Neural cell (in vitro differentiated cells): Measurements from ENCODE around the gene CHMP4B. TPM values are rescaled to one million over a fixed set of nuclear protein-coding genes. Genes with fewer than 3 reads are reported as not detected.

Experiments
- H2AFZ ChIP-seq: fragments of 200-600, 300-800 bp; sonication (generic), shearing (Covaris generic); 2 replicates; pipeline ENCODE4 v1.6.0; 2014; ENCODE audit warnings: low read depth, mild to moderate bottlenecking, antibody characterized with exemption, low read length, moderate library complexity
- H3F3A ChIP-seq: fragments of 200-600 bp; shearing (Covaris generic); 2 replicates; pipeline ENCODE4 v1.6.1; 2016; ENCODE audit warnings: mild to moderate bottlenecking, moderate library complexity, mixed read lengths, antibody characterized with exemption, low read length; ENCODE audit not compliant: insufficient read depth, poor library complexity, severe bottlenecking
- H3K27ac ChIP-seq: fragments of 200-600, 300-800 bp; sonication (generic), shearing (Covaris generic); 2 replicates; pipeline ENCODE4 v1.5.1; 2014; ENCODE audit warnings: mild to moderate bottlenecking, low read length, moderate library complexity
- H3K27me3 ChIP-seq: fragments of 300-800, 200-600 bp; sonication (generic), shearing (Covaris generic); 2 replicates; pipeline ENCODE4 v1.6.0; 2014; ENCODE audit warnings: mild to moderate bottlenecking, low read depth, low read length, moderate library complexity; ENCODE audit not compliant: insufficient read depth
- H3K36me3 ChIP-seq: fragments of 300-800, 200-600 bp; sonication (generic), shearing (Covaris generic); 2 replicates; pipeline ENCODE4 v1.5.1; 2014; ENCODE audit warnings: mild to moderate bottlenecking, antibody characterized with exemption, low read length, moderate library complexity; ENCODE audit not compliant: insufficient read depth
- H3K4me2 ChIP-seq: fragments of 300-800, 200-600 bp; sonication (generic), shearing (Covaris generic); 2 replicates; pipeline ENCODE4 v1.6.0; 2014; ENCODE audit warnings: mild to moderate bottlenecking, low read length
- H3K4me3 ChIP-seq: fragments of 300-800, 200-600 bp; sonication (generic), shearing (Covaris generic); 2 replicates; pipeline ENCODE4 v1.5.1; 2014; ENCODE audit warnings: mild to moderate bottlenecking, low read length, moderate library complexity
- H3K79me2 ChIP-seq: fragments of 200-600 bp; shearing (Covaris generic); replicated peaks from 2 replicates; pipeline ENCODE4 v1.6.0; 2014; ENCODE audit warnings: mild to moderate bottlenecking, low read length, moderate library complexity; ENCODE audit not compliant: insufficient read depth
- H3K9ac ChIP-seq: fragments of 300-800, 200-600 bp; sonication (generic), shearing (Covaris generic); 2 replicates; pipeline ENCODE4 v1.6.1; 2016; ENCODE audit warnings: mild to moderate bottlenecking, low read length, mixed read lengths
- H3K9me2 ChIP-seq: fragments of 200-600 bp; shearing (Covaris generic); 2 replicates; pipeline ENCODE4 v1.6.1; 2016; ENCODE audit warnings: mild to moderate bottlenecking, low read length, mixed read lengths; ENCODE audit not compliant: insufficient read depth
- H3K9me3 ChIP-seq: fragments of 200-600, 300-800 bp; sonication (generic), shearing (Covaris generic); 2 replicates; pipeline ENCODE4 v1.6.1; 2016; ENCODE audit warnings: mild to moderate bottlenecking, mixed run types, low read length, moderate library complexity, mixed read lengths
- H4K20me1 ChIP-seq: fragments of 200-600 bp; shearing (Covaris generic); 2 replicates; pipeline ENCODE4 v1.6.1; 2016; ENCODE audit warnings: mild to moderate bottlenecking, mixed run types; ENCODE audit not compliant: insufficient read depth
- EP300 ChIP-seq: fragments of 450-650 bp; conservative IDR thresholded peaks from 2 replicates; pipeline ENCODE4 v1.6.1; 2014; ENCODE audit warnings: antibody characterized with exemption, mild to moderate bottlenecking, moderate library complexity; ENCODE audit not compliant: poor library complexity, severe bottlenecking
- EZH2 ChIP-seq: fragments of 200-600, 300-800 bp; shearing (Covaris generic), sonication (generic); IDR thresholded peaks from 2 replicates; pipeline ENCODE4 v1.6.1; 2014; ENCODE audit warnings: antibody characterized with exemption, low read length, borderline replicate concordance, mild to moderate bottlenecking; ENCODE audit not compliant: insufficient read depth, poor library complexity, severe bottlenecking
- MXI1 ChIP-seq: fragments of 450-650 bp; conservative IDR thresholded peaks from 2 replicates; pipeline ENCODE4 v1.6.1; 2014; ENCODE audit warnings: antibody characterized with exemption, mild to moderate bottlenecking; ENCODE audit not compliant: poor library complexity, severe bottlenecking
- POLR2AphosphoS5 ChIP-seq: IDR thresholded peaks from 2 replicates; pipeline ENCODE4 v1.6.1; 2012
- RAD21 ChIP-seq: fragments of 450-650 bp; conservative IDR thresholded peaks from 2 replicates; pipeline ENCODE4 v1.6.1; 2014; ENCODE audit warnings: antibody characterized with exemption, mild to moderate bottlenecking, moderate library complexity
- SMC3 ChIP-seq: fragments of 450-650 bp; conservative IDR thresholded peaks from 2 replicates; pipeline ENCODE4 v1.6.1; 2014; ENCODE audit warnings: antibody characterized with exemption, mild to moderate bottlenecking, moderate library complexity; ENCODE audit not compliant: poor library complexity
- TAF1 ChIP-seq: IDR thresholded peaks from 2 replicates; pipeline ENCODE4 v1.6.1; 2012; ENCODE audit warnings: low read depth
- polyA plus RNA-seq: library from polyadenylated mRNA; depleted of rRNA; stranded (reverse); fragments of >200 nt; gene quantifications from 2 replicates; pipeline ENCODE4 v1.2.3, GENCODE V29; 2014
- TF ChIP-seq, protein P1 (sequence below): IDR thresholded peaks from 2 replicates; pipeline ENCODE4 v1.6.1; 2012; ENCODE audit warnings: borderline replicate concordance
- TF ChIP-seq, protein P2 (sequence below): fragments of 450-650 bp; IDR thresholded peaks from 2 replicates; pipeline ENCODE4 v1.5.1; 2014; ENCODE audit warnings: antibody characterized with exemption, mild to moderate bottlenecking, moderate library complexity; ENCODE audit not compliant: poor library complexity, severe bottlenecking

The CHMP4B gene
- polyA plus RNA-seq, 1 donor from 2014 or later = 83.8 TPM

DNA sequence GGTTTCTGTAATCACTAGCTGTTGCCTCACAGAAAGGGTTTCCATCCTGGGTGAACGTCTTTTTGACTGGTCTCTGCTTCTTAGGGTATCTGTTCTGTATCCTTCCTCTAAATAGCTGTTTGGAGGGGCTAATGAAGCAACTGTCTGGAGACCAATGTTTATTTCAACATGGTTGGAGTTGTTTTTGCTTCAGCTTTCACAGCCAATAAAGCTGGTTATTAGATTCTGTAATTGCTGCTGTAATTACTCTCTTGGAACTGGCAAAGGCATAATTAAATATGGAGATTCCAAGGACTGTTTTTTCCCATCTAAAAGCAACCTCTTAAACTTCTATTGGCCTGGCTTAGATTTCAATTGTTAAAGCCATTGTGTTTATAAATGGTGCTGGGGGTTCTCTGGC lies 31.9 kb downstream of the CHMP4B start:
- no peaks in the 10 kb centered on the region for H4K20me1 ChIP-seq
- H3K4me2 ChIP-seq = no peak overlapping the region
- TF ChIP-seq RAD21 (no peak), MXI1 (no peak), EP300 (no peak), SMC3 (no peak), TAF1 (no peak), EZH2 (no peak), POLR2AphosphoS5 (no peak)
- TF ChIP-seq, protein P1, sequence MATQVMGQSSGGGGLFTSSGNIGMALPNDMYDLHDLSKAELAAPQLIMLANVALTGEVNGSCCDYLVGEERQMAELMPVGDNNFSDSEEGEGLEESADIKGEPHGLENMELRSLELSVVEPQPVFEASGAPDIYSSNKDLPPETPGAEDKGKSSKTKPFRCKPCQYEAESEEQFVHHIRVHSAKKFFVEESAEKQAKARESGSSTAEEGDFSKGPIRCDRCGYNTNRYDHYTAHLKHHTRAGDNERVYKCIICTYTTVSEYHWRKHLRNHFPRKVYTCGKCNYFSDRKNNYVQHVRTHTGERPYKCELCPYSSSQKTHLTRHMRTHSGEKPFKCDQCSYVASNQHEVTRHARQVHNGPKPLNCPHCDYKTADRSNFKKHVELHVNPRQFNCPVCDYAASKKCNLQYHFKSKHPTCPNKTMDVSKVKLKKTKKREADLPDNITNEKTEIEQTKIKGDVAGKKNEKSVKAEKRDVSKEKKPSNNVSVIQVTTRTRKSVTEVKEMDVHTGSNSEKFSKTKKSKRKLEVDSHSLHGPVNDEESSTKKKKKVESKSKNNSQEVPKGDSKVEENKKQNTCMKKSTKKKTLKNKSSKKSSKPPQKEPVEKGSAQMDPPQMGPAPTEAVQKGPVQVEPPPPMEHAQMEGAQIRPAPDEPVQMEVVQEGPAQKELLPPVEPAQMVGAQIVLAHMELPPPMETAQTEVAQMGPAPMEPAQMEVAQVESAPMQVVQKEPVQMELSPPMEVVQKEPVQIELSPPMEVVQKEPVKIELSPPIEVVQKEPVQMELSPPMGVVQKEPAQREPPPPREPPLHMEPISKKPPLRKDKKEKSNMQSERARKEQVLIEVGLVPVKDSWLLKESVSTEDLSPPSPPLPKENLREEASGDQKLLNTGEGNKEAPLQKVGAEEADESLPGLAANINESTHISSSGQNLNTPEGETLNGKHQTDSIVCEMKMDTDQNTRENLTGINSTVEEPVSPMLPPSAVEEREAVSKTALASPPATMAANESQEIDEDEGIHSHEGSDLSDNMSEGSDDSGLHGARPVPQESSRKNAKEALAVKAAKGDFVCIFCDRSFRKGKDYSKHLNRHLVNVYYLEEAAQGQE = no peak
- H3K9me3 ChIP-seq = no peaks in the 10 kb centered on the region
- H2AFZ ChIP-seq = no peak overlapping the region
- no peak overlapping the region for H3K27ac ChIP-seq
- H3F3A ChIP-seq = no peaks in the 10 kb centered on the region
- H3K36me3 ChIP-seq = no peaks in the 10 kb centered on the region
- no peaks in the 10 kb centered on the region for H3K27me3 ChIP-seq
- no peaks in the 10 kb centered on the region for H3K9me2 ChIP-seq
- H3K4me3 ChIP-seq = no peak overlapping the region
- H3K79me2 ChIP-seq = peaks cover 7% of the 10 kb centered on the region
- H3K9ac ChIP-seq = no peak overlapping the region

DNA sequence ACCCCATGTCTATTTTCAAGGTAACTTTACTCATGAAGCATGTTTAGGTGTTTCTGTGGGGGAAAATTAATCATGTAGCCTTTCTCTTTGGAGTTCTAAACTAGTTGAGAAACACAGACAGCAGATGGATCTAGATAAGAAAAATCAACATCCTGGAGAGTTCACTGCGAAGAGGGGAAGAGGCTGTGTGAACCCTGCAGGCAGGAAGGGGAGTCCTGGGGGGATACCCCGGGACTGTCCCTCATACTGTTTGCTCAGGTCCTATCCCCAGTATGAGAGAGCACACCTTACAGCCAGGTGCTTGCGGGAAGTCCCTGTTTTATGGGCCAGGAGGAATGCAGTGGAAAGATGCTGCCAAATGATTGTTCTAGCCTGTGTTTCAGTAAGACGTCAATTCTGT lies 32.7 kb downstream of the CHMP4B start:
- TF ChIP-seq SMC3 = no peak
- TF ChIP-seq EZH2 = no peak
- no peaks in the 10 kb centered on the region for H3K36me3 ChIP-seq
- no peak overlapping the region for H3K27ac ChIP-seq
- peaks cover 7% of the 10 kb centered on the region for H3K79me2 ChIP-seq
- no peaks in the 10 kb centered on the region for H3K9me2 ChIP-seq
- no peaks in the 10 kb centered on the region for H3K9me3 ChIP-seq
- no peaks in the 10 kb centered on the region for H3F3A ChIP-seq
- H3K4me3 ChIP-seq = no peak overlapping the region
- no peak overlapping the region for H2AFZ ChIP-seq
- H3K27me3 ChIP-seq = no peaks in the 10 kb centered on the region
- H3K4me2 ChIP-seq = no peak overlapping the region
- no peak overlapping the region for H3K9ac ChIP-seq
- H4K20me1 ChIP-seq = no peaks in the 10 kb centered on the region

DNA sequence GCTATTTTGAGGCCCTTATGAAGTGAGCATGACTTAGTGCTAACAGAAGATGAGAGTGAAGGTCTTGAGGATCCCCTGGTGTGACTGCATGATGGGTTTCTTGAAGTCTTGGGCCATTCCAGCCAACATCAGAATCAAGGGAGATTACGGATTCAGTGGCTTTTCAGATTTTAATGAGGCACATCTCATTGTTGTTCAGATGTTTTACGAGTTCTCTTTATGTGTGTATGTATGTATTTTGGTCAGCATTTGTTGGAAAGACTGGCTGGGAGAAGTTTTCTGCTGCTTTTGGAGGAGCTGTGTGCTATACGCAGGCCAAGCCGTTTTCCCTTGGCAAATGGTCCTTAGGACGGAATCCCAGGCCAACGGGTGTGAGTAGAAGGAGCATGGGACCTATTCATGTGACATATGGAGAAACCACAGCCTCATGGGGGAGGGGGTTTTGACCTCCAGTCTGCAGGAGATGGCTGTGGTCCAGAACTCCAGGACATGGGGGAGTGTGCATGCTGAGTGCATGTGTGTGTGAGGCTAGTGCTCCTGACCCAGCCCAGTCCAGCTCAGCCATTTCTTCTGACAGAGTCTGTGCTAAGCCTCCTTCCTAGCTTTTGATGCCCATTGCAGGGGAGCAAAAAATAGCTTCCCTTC lies 35.3 kb downstream of the CHMP4B start:
- Histone ChIP-seq H3K27ac (no peak overlapping the region), H3K4me3 (no peak overlapping the region), H3K27me3 (no peaks in the 10 kb centered on the region), H3K9me2 (no peaks in the 10 kb centered on the region), H3K4me2 (no peak overlapping the region), H3K9ac (no peak overlapping the region), H3K79me2 (peaks cover 7% of the 10 kb centered on the region), H3K36me3 (no peaks in the 10 kb centered on the region), H3K9me3 (no peaks in the 10 kb centered on the region), H4K20me1 (no peaks in the 10 kb centered on the region), H3F3A (no peaks in the 10 kb centered on the region), H2AFZ (no peak overlapping the region)
- TF ChIP-seq SMC3 (no peak), EZH2 (no peak), EP300 (no peak), TAF1 (no peak), MXI1 (no peak), RAD21 (no peak), POLR2AphosphoS5 (no peak)
- TF ChIP-seq, protein P2, sequence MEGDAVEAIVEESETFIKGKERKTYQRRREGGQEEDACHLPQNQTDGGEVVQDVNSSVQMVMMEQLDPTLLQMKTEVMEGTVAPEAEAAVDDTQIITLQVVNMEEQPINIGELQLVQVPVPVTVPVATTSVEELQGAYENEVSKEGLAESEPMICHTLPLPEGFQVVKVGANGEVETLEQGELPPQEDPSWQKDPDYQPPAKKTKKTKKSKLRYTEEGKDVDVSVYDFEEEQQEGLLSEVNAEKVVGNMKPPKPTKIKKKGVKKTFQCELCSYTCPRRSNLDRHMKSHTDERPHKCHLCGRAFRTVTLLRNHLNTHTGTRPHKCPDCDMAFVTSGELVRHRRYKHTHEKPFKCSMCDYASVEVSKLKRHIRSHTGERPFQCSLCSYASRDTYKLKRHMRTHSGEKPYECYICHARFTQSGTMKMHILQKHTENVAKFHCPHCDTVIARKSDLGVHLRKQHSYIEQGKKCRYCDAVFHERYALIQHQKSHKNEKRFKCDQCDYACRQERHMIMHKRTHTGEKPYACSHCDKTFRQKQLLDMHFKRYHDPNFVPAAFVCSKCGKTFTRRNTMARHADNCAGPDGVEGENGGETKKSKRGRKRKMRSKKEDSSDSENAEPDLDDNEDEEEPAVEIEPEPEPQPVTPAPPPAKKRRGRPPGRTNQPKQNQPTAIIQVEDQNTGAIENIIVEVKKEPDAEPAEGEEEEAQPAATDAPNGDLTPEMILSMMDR = no peak
- TF ChIP-seq, protein P1 = no peak
